Choroid plexus epithelial cell (primary cell): ENCODE data around the gene SH3GL1.
A peak's percentile ranks its signal among the peaks of the same experiment; 100 is the strongest.

Experiments used
- DNase-seq: peaks from one replicate; pipeline ENCODE4 v3.0.0-alpha.2; 2010; ENCODE audit warnings: low read depth
- H3K4me3 ChIP-seq: 2 replicates; pipeline ENCODE4 v1.5.1; 2011; ENCODE audit warnings: low read depth, mild to moderate bottlenecking, control low read depth, low read length, moderate library complexity
- CTCF ChIP-seq: conservative IDR thresholded peaks from 2 replicates; pipeline ENCODE4 v1.5.1; 2011; ENCODE audit warnings: low read depth, mild to moderate bottlenecking, control low read depth, inconsistent platforms, low read length, moderate library complexity

The SH3GL1 gene

GRCh38 chr19:4399812-4400134 is 574 bp downstream of the SH3GL1 start:
- TF ChIP-seq CTCF: no peak
- no peak for DNase-seq
- H3K4me3 ChIP-seq: peak overlapping the region; percentile 91

GRCh38 chr19:4396949-4397783 is 3.2 kb downstream of the SH3GL1 start:
- DNase-seq: no peak
- H3K4me3 ChIP-seq: no peak overlapping the region
- TF ChIP-seq CTCF: no peak

GRCh38 chr19:4393947-4394590 is 6.3 kb downstream of the SH3GL1 start:
- no peak for TF ChIP-seq CTCF
- H3K4me3 ChIP-seq: no peak overlapping the region
- DNase-seq: no peak

GRCh38 chr19:4391701-4392483 is 8.5 kb downstream of the SH3GL1 start:
- H3K4me3 ChIP-seq: peak overlapping the region; percentile 2
- peak; percentile 76 for DNase-seq
- no peak for TF ChIP-seq CTCF

GRCh38 chr19:4391306-4391693 is 9.0 kb downstream of the SH3GL1 start:
- TF ChIP-seq CTCF: no peak
- DNase-seq: peak; percentile 62

GRCh38 chr19:4390567-4391305 is 9.6 kb downstream of the SH3GL1 start:
- DNase-seq: no peak
- peak overlapping the region; percentile 17 for H3K4me3 ChIP-seq
- no peak for TF ChIP-seq CTCF

More at GRCh38 chr19:4391306-4391693, 9.0 kb downstream of the SH3GL1 start:
- H3K4me3 ChIP-seq: no peak overlapping the region
